ENCODE results near the gene SELENOO.
A peak's percentile ranks its signal among the peaks of the same experiment; 100 is the strongest.

Gene SELENOO

GRCh38 chr22:50243685-50244419 is 43.0 kb downstream of the SELENOO start:
- DNase-seq = no peak

GRCh38 chr22:50244420-50245213 is 43.8 kb downstream of the SELENOO start, which contains the start of gene TUBGCP6:
Gene TUBGCP6, minus strand, starts transcription at chr22:50245023. Its CDS starts 564 bp downstream, at chr22:50244459.
- DNase-seq = peak; percentile 79

- DNase-seq = peak; percentile 54
Observed at GRCh38 chr22:50245214-50246072, 44.6 kb downstream of the SELENOO start.

- no peak for DNase-seq
Observed at GRCh38 chr22:50246242-50247175, 45.7 kb downstream of the SELENOO start.

- peak; percentile 73 for DNase-seq
Observed at GRCh38 chr22:50247748-50248147, 46.9 kb downstream of the SELENOO start.

- no peak for DNase-seq
Observed at GRCh38 chr22:50248196-50249081, 47.6 kb downstream of the SELENOO start.

- no peak for DNase-seq
Observed at GRCh38 chr22:50249341-50250248, 48.8 kb downstream of the SELENOO start.

GRCh38 chr22:50250249-50250554 is 49.4 kb downstream of the SELENOO start:
- no peak for DNase-seq

- DNase-seq = peak; percentile 46
Observed at GRCh38 chr22:50250555-50251476, 50.0 kb downstream of the SELENOO start, which contains the start of gene HDAC10. Gene HDAC10, minus strand, starts transcription at chr22:50251265. Its CDS starts 233 bp downstream, at chr22:50251032.

- no peak for DNase-seq
Observed at GRCh38 chr22:50251477-50252081, 50.8 kb downstream of the SELENOO start.

- peak; percentile 45 for DNase-seq
Observed at GRCh38 chr22:50252082-50253045, 51.6 kb downstream of the SELENOO start.

- no peak for DNase-seq
Observed at GRCh38 chr22:50253046-50253915, 52.5 kb downstream of the SELENOO start.

GRCh38 chr22:50253941-50254340 is 53.1 kb downstream of the SELENOO start:
- no peak for DNase-seq

- no peak for DNase-seq
Observed at GRCh38 chr22:50255099-50255498, 54.3 kb downstream of the SELENOO start.

GRCh38 chr22:50255607-50256006 is 54.8 kb downstream of the SELENOO start:
- DNase-seq = no peak
